ENCODE measurements around the gene LNX2. TPM values are rescaled to one million over a fixed set of nuclear protein-coding genes. Genes with fewer than 3 reads are reported as not detected.

LNX2 gene
- total RNA-seq, 2 experiments from 2014 or later = 6.8 to 9.7 TPM

DNA sequence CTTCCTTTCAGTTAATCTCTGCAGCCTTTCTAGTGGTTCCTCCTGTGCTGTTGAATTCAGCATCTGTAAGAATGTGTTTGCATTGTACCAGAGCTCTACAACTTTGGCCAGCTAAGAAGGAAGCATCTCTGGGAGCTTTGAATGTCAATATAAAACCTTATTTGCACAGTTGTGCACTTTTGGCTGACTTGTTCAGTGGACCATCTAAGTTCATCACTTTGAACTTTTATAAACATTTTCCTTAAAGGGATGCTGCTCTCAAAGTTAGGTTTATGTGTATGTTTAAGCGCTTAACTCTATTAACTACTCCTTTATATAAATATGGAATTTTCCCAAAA is 16.9 kb upstream of the LNX2 start:
- Histone ChIP-seq H3K4me3 (ENCODE audit: low read depth, low read length, poor library complexity, severe bottlenecking) (no peak overlapping the region), H4K20me1 (ENCODE audit: insufficient read depth, low read length) (peaks cover 4% of the 10 kb centered on the region; the same call in 1 of the 2 replicates), H3K4me2 (ENCODE audit: low read length) (no peak overlapping the region), H3K9me3 (ENCODE audit: low read length) (no peaks in the 10 kb centered on the region), H2AFZ (ENCODE audit: low read length) (no peak overlapping the region), H3K36me3 (ENCODE audit: insufficient read depth, low read length) (peaks cover 70% of the 10 kb centered on the region), H3K79me2 (ENCODE audit: insufficient read depth, low read depth, low read length) (peaks cover 81% of the 10 kb centered on the region; the same call in 1 of the 2 replicates), H3K9me2 (ENCODE audit: insufficient read depth, low read length) (no peaks in the 10 kb centered on the region), H3K27ac (ENCODE audit: low read depth, low read length, poor library complexity, severe bottlenecking) (no peak overlapping the region), H3K4me1 (ENCODE audit: insufficient read depth, low read length, poor library complexity, severe bottlenecking) (no peaks in the 10 kb centered on the region)
- no TSS peak for BruUV-seq (replicated peaks)
- ChIA-PET POLR2A (interaction anchor here (2.3 kb wide), 1 partner anchor 15 kb away, joined by 7 read pairs; the partner anchor contains the start of gene POLR1D), CTCF (ENCODE audit: unreplicated experiment) (no interaction called here)
- intact Hi-C loops (cut with micrococcal nuclease; ENCODE audit: unreplicated experiment) = no loop called here
- TF ChIP-seq EZH2phosphoT487 (IDR thresholded peaks at IDR 0.05; ENCODE audit: borderline replicate concordance, low read depth, low read length) (no peak), CTCF (conservative IDR thresholded peaks at IDR 0.05; ENCODE audit: low read length) (no peak)
- no peak for DNase-seq (ENCODE audit: low spot score)

DNA sequence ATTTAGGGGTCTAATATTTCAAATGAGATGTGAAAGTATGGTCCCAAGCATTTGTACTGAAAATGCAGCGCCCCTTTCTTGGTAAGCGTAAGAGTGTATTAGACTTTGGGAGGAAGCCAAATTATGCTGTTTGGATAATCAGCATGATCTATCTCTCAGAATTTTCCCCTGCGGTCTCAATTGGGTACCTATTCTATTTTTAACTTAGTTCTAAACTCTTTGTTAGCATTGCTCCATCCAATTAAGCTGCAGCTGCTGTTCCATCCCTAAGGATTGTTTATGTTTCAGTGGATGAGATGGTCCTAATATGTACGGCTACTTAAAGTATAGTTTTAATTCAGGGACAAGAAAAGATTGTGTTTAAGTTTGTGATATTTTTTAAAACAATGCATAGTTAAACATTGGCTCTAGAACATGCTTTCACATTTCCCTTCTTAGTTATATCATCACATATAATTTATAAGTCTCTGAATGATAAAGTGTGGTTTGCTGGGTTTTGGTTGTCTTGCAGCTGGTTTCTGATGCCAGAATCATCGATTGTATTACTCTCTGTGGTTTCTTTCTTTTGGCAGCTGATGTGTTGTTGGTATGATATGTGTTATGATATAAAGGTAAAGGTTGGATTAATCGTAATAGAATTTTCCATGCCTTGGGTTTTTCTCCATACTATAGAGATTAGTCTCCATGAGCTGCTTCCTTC is 16.4 kb upstream of the LNX2 start:
- TF ChIP-seq EZH2phosphoT487 (IDR thresholded peaks at IDR 0.05; ENCODE audit: borderline replicate concordance, low read depth, low read length) = no peak
- TF ChIP-seq CTCF (conservative IDR thresholded peaks at IDR 0.05; ENCODE audit: low read length) = no peak
- no peaks in the 10 kb centered on the region for H3K4me1 ChIP-seq (ENCODE audit: insufficient read depth, low read length, poor library complexity, severe bottlenecking)
- no peaks in the 10 kb centered on the region for H3K9me2 ChIP-seq (ENCODE audit: insufficient read depth, low read length)
- peaks cover 70% of the 10 kb centered on the region for H3K36me3 ChIP-seq (ENCODE audit: insufficient read depth, low read length)
- no peak overlapping the region for H3K4me2 ChIP-seq (ENCODE audit: low read length)
- peaks cover 79% of the 10 kb centered on the region; the same call in 1 of the 2 replicates for H3K79me2 ChIP-seq (ENCODE audit: insufficient read depth, low read depth, low read length)
- H2AFZ ChIP-seq (ENCODE audit: low read length) = no peak overlapping the region
- H3K27ac ChIP-seq (ENCODE audit: low read depth, low read length, poor library complexity, severe bottlenecking) = no peak overlapping the region
- H4K20me1 ChIP-seq (ENCODE audit: insufficient read depth, low read length) = peaks cover 4% of the 10 kb centered on the region; the same call in 1 of the 2 replicates
- DNase-seq (ENCODE audit: low spot score) = no peak
- ChIA-PET CTCF (ENCODE audit: unreplicated experiment) (interaction anchor here (0.6 kb wide), 1 partner anchor 90 kb away, joined by 3 read pairs; no protein-coding TSS in a partner anchor), POLR2A (no interaction called here)
- intact Hi-C loops (cut with micrococcal nuclease; ENCODE audit: unreplicated experiment) = no loop called here
- no peak overlapping the region for H3K4me3 ChIP-seq (ENCODE audit: low read depth, low read length, poor library complexity, severe bottlenecking)
- BruUV-seq (replicated peaks) = no TSS peak
- no peaks in the 10 kb centered on the region for H3K9me3 ChIP-seq (ENCODE audit: low read length)

GRCh38 chr13:27635266-27635665 is 14.9 kb upstream of the LNX2 start:
- BruUV-seq (replicated peaks) = no TSS peak
- ChIA-PET CTCF (ENCODE audit: unreplicated experiment) (no interaction called here), POLR2A (interaction anchor here (0.6 to 1.4 kb wide), 2 partner anchors 87 to 250 kb away, joined by 3 to 6 read pairs; no protein-coding TSS in a partner anchor)
- H3K4me1 ChIP-seq (ENCODE audit: insufficient read depth, low read length, poor library complexity, severe bottlenecking) = no peaks in the 10 kb centered on the region
- H3K36me3 ChIP-seq (ENCODE audit: insufficient read depth, low read length) = peaks cover 75% of the 10 kb centered on the region
- H3K79me2 ChIP-seq (ENCODE audit: insufficient read depth, low read depth, low read length) = peaks cover 79% of the 10 kb centered on the region
- no peaks in the 10 kb centered on the region for H3K9me3 ChIP-seq (ENCODE audit: low read length)
- H3K4me2 ChIP-seq (ENCODE audit: low read length) = no peak overlapping the region
- no peak for DNase-seq (ENCODE audit: low spot score)
- H3K9me2 ChIP-seq (ENCODE audit: insufficient read depth, low read length) = no peaks in the 10 kb centered on the region
- peaks cover 4% of the 10 kb centered on the region; the same call in 1 of the 2 replicates for H4K20me1 ChIP-seq (ENCODE audit: insufficient read depth, low read length)
- TF ChIP-seq CTCF (conservative IDR thresholded peaks at IDR 0.05; ENCODE audit: low read length) (no peak), EZH2phosphoT487 (IDR thresholded peaks at IDR 0.05; ENCODE audit: borderline replicate concordance, low read depth, low read length) (no peak)
- intact Hi-C loops (cut with micrococcal nuclease; ENCODE audit: unreplicated experiment) = no loop called here
- H2AFZ ChIP-seq (ENCODE audit: low read length) = no peak overlapping the region
- no peak overlapping the region for H3K27ac ChIP-seq (ENCODE audit: low read depth, low read length, poor library complexity, severe bottlenecking)
- H3K4me3 ChIP-seq (ENCODE audit: low read depth, low read length, poor library complexity, severe bottlenecking) = no peak overlapping the region

Data from OCI-LY7 (cell line).